Posterior vena cava (tissue), 2 donors: ENCODE data around the gene FAH. TPM values are rescaled to one million over a fixed set of nuclear protein-coding genes. Genes with fewer than 3 reads are reported as not detected.

ENCODE experiments used
- DNase-seq: peaks from one replicate; pipeline ENCODE4 v3.0.0-alpha.2; 2020; ENCODE audit warnings: low spot score
- intact Hi-C, 2 donors: fragments of 100-400 bp; cut with DNase I; formaldehyde crosslinking; loops; one replicate each; pipeline versions ENCODE4 v1.14.1 to v1.14.2; 2022 to 2023
- total RNA-seq, 2 donors: library from RNA; stranded (reverse); fragmentation: NEBNext Ultra II Directional; extraction: Animal tissue kit (Norgen Biotek cat#: 25700); gene quantifications; one replicate each; pipeline ENCODE4 v1.2.1, GENCODE V29; 2021
- donor health status: DM: yes; HTN: yes; CAD: no.
- donor health status: DM: yes; HTN: yes; CAD: no.

The FAH gene
- total RNA-seq, 2 donors from 2014 or later, result 20.5 to 22.4 TPM

GRCh38 chr15:80163897-80164296, 11.1 kb downstream of the FAH start:
- DNase-seq, result no peak
- intact Hi-C loops, result no loop called here

GRCh38 chr15:80167936-80168335, 15.1 kb downstream of the FAH start:
- intact Hi-C loops, result no loop called here
- DNase-seq, result peak; percentile 9

GRCh38 chr15:80168421-80168820, 15.6 kb downstream of the FAH start:
- peak; percentile 12 for DNase-seq
- intact Hi-C loops, result no loop called here

- intact Hi-C loops, result no loop called here
- DNase-seq, result no peak
These were observed 17.1 kb downstream of the FAH start for GRCh38 chr15:80169768-80170357.

- no peak for DNase-seq
- intact Hi-C loops, result no loop called here
These were observed 17.8 kb downstream of the FAH start for GRCh38 chr15:80170596-80170995.

- intact Hi-C loops, result no loop called here
- DNase-seq, result peak; percentile 38
These were observed 19.0 kb downstream of the FAH start for GRCh38 chr15:80171787-80172186.

- intact Hi-C loops, result no loop called here
- DNase-seq, result no peak
These were observed 19.6 kb downstream of the FAH start for GRCh38 chr15:80172401-80172800.

- DNase-seq, result peak; percentile 83
- intact Hi-C loops, result no loop called here
These were observed 20.4 kb downstream of the FAH start for GRCh38 chr15:80173022-80173759.

- DNase-seq, result peak; percentile 85
- intact Hi-C loops, result no loop called here
These were observed 21.4 kb downstream of the FAH start for GRCh38 chr15:80174017-80174746.

- intact Hi-C loops, result no loop called here
- DNase-seq, result peak; percentile 66
These were observed 22.6 kb downstream of the FAH start for GRCh38 chr15:80175436-80175835.

GRCh38 chr15:80176443-80176842, 23.6 kb downstream of the FAH start:
- intact Hi-C loops, result no loop called here
- DNase-seq, result peak; percentile 44

GRCh38 chr15:80177156-80177555, 24.4 kb downstream of the FAH start:
- DNase-seq, result peak; percentile 6
- intact Hi-C loops, result no loop called here

GRCh38 chr15:80179025-80179759, 26.4 kb downstream of the FAH start:
- peak; percentile 55 for DNase-seq
- intact Hi-C loops, result no loop called here

GRCh38 chr15:80179935-80180334, 27.1 kb downstream of the FAH start:
- DNase-seq, result peak; percentile 61
- intact Hi-C loops, result no loop called here

- intact Hi-C loops, result no loop called here
- peak; percentile 67 for DNase-seq
These were observed 27.7 kb downstream of the FAH start for GRCh38 chr15:80180468-80180867.

- DNase-seq, result peak; percentile 38
These were observed 28.2 kb downstream of the FAH start for GRCh38 chr15:80180986-80181385.

GRCh38 chr15:80182611-80183261, 29.9 kb downstream of the FAH start:
- DNase-seq, result peak; percentile 30
- intact Hi-C loops, result no loop called here

More at GRCh38 chr15:80180986-80181385, 28.2 kb downstream of the FAH start:
- intact Hi-C loops, result no loop called here

- no peak for DNase-seq
- intact Hi-C loops, result no loop called here
These were observed 30.5 kb downstream of the FAH start for GRCh38 chr15:80183306-80183705.

GRCh38 chr15:80183886-80184285, 31.1 kb downstream of the FAH start:
- intact Hi-C loops, result no loop called here
- DNase-seq, result peak; percentile 9
